Embryonic facial prominence (tissue), 1 donor: ENCODE data around the gene PPP2R2B.

ENCODE experiments used
- DNase-seq: peaks from one replicate; pipeline ENCODE4 v3.0.0-alpha.2; 2016; ENCODE audit errors: extremely low spot score

Gene PPP2R2B

DNA sequence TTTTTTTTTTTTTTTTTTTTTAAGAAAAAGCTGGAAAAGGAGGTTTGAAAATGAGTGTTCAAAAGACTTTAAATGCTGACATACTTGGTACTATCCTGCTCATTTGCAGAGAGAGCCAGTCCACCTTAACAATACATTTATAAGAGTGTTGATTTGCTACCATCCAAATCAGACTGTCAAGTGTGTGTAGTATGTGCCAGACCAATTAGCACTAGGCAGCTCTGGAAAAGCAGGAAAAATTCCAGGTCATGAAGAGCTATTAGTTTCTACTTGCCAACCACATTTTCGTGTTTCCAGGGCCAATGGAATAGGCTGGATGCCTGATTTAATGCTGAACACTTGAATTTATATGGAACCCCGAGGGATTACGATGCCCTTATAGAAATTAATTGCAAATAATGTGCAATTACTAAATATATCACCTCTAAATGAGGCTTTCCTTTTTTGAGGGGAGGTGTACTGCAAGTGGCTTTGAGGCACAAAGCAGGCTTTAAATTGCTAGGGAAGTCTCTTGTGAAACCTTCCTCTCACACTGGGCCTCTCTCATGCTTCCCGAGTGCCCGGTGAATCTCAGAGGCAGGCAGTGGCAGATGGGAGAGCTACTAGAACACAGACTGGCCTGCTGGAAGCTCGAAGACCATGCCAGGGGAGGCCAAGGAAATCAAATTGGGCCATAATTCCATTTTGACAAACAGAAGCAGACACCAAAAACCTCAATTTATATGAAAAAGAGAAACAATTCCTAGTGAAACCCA, 178.7 kb downstream of the PPP2R2B start:
- no peak for DNase-seq

DNA sequence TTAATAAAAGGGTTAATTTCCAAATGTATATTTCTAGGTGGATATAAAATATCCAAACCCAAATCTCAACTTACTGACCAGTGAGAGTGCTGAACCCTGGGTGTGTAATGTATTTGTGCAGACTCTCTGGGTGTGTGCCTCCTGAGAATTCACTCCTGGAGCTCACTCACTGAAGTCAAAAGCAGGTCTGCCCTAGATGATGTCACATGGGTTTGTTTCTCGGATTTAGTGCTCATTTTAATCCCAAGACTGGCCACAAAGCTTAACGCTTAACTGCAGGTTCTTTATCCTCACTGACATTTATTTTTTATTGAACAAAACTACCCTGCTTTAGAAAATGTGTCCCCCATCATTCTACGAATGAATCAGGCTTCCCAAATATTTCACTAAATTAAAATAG, 179.4 kb downstream of the PPP2R2B start:
- DNase-seq: no peak

DNA sequence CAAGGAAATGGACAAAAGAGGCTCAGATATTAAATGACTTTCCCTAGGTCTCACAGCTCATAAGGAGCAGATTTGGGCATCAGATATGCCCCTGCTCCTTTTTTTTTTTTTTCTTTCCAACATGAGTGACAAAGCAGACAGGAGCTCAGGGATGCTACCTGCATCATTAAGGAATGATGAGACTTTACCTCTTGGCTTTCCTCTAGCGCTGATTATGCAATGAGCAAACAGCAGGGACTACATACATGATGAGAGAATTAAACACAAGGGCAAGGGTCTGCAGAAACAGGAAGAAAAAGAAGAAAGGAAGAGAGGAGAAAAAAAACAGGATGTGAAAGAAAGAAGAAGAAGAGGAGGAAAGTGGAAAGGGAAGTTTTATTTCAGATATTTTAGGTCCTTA, 179.9 kb downstream of the PPP2R2B start:
- DNase-seq: no peak

DNA sequence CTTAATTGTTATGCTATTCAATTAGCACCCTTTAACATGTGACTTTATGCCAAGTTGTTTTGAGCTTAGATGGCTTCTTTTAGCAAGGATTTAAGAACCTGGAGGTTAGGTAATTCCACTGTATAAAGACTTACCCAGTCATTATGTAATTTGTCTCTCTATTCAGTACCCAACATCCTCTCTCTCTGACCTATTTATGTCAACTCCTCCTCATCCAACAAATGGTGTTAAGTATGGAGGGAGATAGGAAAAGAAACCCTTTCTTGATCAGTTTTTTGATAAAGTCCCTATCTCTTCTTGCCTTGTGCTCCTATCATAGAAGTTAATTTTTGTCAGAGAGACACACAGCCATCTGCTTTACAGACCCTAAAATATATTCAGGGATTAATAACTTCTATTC, 181.3 kb downstream of the PPP2R2B start:
- no peak for DNase-seq

- no peak for DNase-seq
Measured at GRCh38 chr5:146695646-146696045, 182.9 kb downstream of the PPP2R2B start.

GRCh38 chr5:146690880-146691355, 187.6 kb downstream of the PPP2R2B start:
- no peak for DNase-seq

- DNase-seq: no peak
Measured at GRCh38 chr5:146687630-146688029, 190.9 kb downstream of the PPP2R2B start.

DNA sequence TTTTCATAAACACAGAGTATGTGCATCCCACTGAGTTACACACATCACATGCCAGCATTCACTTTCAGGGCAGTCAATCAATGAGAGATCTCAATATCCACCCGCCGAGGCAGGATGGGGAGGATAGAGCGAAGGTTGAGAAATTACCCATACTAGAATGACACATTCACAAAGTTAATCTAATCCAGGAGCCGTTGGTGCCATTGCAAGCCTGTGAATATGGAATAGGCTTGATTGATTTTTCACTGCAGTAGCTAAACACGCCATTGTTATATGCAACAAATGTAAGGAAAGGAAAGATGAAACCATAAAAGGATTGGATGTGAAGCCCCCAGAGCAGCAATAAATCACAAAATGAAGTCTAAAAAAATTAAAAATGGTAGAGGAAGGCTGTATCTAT, 194.7 kb downstream of the PPP2R2B start:
- no peak for DNase-seq

DNA sequence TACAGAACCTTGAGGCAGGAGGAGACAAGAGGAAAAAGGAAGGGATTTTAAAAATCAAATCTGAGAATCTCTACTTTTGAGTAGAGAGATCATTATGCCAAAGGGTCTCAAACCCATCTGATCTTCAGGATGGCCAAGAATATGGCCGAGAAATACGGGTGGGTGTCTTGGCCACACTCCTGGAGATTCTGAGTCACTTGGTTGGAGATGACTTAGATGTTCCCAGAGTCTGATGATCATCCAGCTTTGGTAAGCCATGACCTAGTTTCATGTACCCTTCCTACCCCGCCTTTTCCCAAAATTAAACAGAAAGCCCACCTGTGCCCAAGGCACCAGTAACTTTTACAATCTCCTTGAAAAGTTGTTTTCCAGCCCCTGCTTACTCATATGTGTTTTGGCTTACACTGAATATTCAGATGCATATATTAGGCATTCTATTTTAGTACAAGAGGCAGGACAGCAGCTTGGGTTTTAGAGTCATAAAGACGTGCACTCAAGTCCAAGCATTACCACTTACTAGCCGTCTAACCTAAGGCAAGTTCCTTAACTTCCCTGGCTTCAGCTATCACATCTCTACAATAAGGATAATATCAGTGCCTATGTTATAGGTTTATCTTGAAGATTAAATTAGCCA, 195.5 kb downstream of the PPP2R2B start:
- DNase-seq: no peak

- no peak for DNase-seq
Measured at GRCh38 chr5:146681585-146682105, 196.9 kb downstream of the PPP2R2B start.

GRCh38 chr5:146680846-146681584, 197.5 kb downstream of the PPP2R2B start:
- DNase-seq: no peak

DNA sequence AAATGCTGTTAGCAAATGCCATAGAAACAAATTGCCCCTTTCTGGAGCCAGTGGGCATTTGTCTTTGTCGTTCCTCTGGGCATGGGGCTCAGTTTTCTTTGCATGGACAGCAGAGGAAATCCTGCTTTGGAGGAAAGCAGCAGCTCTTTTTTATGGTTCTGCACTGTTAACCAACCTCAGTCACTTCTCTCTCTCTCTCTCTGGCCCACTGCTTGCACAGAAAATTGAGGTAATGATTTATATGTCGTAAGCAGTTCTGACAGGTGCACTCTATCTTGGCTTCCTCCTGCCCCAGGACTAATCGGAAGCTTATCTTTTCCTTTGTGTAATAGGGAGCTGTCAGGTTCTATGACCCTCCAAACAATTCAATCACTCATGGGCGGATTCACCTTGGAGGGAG, 202.9 kb downstream of the PPP2R2B start:
- no peak for DNase-seq

DNA sequence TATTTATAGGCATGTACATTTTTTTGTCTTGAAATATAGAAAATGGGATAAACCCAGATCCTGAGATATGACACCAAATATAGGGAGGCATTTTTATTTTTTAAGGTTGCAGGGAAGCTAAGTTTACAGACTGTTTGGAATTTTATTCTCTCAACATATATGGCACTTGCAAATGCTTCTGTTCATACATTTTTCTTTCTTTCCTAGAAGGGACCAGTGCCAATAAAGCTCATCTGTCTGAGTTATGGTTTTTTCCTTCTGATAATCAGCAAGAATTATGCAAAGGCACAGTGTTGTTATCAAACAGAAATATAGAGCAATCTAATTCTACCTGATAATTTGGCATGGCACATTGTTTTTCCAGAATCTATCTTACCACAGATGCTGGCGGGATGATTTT, 205.7 kb downstream of the PPP2R2B start:
- DNase-seq: no peak

GRCh38 chr5:146671561-146672295, 206.8 kb downstream of the PPP2R2B start:
- no peak for DNase-seq

GRCh38 chr5:146669656-146670055, 208.9 kb downstream of the PPP2R2B start:
- DNase-seq: no peak

DNA sequence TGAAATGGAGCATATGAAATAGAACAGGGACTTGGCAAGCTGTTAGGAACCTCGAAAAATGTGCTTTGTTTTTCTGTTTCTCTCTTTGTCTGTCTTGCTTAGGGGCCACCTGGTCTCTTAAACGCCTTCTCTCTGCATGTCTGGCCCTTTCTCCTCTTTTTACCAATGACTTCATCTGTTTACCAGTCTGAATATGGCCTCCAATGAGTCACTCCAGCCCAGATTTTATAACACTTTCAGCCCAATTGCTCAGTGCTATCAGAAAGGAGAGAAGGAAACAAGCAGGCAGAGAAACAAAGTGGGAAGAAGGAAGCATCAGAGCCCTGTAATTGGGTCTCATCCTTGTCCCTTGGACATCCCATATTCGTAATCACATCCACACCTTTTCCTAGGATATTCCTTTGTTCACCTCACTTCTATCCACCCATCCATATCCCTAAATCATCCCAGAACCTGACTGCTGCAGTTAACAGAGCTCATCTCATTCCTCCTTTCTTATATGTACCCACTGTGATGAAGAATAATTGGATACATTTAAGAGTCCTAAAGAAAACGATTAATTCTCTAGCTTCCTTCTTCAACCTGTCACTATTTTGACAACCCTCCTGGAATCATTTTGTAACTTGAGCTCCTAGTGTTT, 210.8 kb downstream of the PPP2R2B start:
- no peak for DNase-seq

DNA sequence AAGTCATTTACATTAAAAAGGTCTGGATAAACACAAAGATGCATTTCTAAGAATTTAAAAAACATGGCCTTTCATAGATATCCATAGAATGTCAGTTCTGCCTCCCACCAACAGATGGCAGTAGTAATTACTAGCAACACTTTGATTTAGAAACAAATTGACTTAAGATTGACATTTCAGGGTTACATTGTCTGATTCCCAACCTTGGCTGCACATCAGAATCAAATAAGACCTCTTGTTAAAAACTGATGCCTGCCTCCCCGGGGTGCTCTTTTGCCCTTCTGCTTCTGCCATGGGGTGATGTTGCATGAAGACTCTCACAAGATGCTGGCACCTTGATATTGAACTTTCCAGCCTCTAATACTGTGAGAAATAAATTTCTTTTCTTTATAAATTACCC, 216.3 kb downstream of the PPP2R2B start:
- DNase-seq: no peak

DNA sequence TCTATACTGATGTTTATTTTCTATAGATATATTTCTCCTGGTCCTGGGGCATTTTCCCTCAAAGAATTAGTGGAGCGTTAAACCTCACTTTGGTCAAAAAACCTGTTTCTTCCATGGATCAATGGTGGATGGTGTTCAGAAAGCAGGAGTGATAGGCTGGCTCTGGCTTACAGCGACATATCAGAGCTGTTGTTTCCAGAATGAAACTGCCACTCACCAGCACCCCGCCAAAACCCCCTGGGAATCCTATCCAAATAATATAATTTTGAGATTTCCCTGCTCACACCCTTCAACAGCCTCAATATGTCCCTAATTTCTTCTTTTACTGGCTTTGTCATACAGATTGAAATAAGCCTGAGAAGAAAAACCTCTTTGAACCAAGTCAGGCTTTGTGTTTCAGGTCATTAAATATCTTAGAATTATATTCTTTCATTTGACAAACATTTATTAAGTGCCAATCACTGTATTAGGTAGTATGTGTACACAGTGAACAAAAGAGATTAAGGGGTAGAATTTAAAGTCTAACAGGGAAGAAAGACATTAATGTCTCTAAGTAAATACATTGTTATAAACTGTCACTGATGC, 218.1 kb downstream of the PPP2R2B start:
- DNase-seq: no peak

DNA sequence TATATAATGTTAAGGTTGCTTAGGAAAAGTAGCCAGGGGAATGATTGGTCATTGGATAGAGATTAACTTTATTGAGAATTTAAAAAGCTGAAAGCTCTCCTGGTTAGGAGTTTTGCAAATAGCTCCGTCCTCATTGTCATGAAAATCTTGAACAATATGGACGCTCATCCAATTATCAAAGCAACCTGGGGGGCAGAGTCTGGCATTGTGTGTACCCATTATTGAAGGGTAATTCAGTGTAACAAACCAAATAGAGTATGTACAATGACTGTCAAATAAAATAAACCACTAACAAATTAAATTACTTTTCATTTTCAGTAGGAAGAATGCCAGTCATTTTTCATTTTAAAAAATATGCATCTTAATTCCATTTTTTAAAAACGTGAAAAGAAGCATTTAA, 218.6 kb downstream of the PPP2R2B start:
- DNase-seq: no peak

GRCh38 chr5:146656703-146657102, 221.9 kb downstream of the PPP2R2B start:
- no peak for DNase-seq

DNA sequence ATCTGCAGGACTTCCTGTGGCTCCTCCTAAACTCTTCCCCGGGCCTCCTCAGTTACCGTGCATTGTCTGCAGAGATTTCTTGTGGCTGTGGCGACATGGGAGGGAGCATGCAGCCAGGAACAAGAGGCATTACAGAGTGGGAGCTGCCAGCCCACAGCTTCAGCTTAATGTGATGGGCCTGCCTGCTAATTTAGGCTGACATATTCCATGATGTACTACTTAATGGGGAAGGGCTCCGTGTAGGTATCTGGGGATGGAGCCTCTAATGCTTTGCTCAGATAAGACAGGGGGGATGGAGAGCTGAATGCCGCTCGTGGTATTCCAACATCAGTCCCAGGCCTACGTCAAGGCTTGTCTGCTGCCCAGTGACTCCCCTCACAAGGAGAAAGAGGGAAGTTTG, 225.0 kb downstream of the PPP2R2B start:
- DNase-seq: no peak
